ENCODE data around the gene C15orf39. TPM values are rescaled to one million over a fixed set of nuclear protein-coding genes. Genes with fewer than 3 reads are reported as not detected.

The C15orf39 gene
- total RNA-seq, 1 experiment from 2014 or later = 41.3 TPM

DNA sequence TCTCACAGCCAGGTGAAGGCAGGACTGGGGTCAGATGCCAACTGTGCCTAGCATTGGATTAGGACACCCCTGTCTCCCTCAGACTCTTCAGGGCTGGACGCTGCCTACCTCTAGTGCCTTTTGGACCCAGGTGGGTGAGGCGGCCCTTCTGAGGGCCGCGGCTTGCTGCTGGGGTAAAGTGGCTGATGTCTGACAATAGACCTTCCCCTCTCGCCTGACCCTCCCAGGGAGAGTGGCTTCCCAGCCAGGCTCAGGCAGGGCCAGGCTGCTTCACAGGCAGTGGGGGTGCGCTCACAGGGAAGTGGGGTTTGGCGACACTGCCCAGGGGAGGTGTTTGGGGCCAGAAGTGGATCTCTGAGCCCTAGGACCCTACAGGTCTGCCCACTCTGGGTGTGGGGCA, 43.3 kb upstream of the C15orf39 start:
- no peaks in the 10 kb centered on the region for H4K20me1 ChIP-seq (ENCODE audit: insufficient read depth)
- H3K27me3 ChIP-seq (ENCODE audit: insufficient read depth, low read depth) = no peaks in the 10 kb centered on the region
- H3K36me3 ChIP-seq (ENCODE audit: low read depth) = no peaks in the 10 kb centered on the region
- no peak overlapping the region for H3K27ac ChIP-seq
- no peak for DNase-seq
- H3K9me3 ChIP-seq (ENCODE audit: insufficient read depth, low read depth) = no peaks in the 10 kb centered on the region
- 0 out of 2 replicates have a peak, but pooled peaks cover 8% of the 10 kb centered on the region for H3K4me1 ChIP-seq (replicated peaks; ENCODE audit: insufficient read depth)
- TF ChIP-seq EZH2 (IDR thresholded peaks at IDR 0.05; ENCODE audit: low read depth) = no peak
- no peak overlapping the region for H2AFZ ChIP-seq
- H3K4me2 ChIP-seq = no peak overlapping the region
- no peaks in the 10 kb centered on the region for H3K79me2 ChIP-seq (ENCODE audit: low read depth)
- no peak overlapping the region for H3K4me3 ChIP-seq
- no TSS peak for BruUV-seq (replicated peaks)
- no peaks in the 10 kb centered on the region for H3F3A ChIP-seq (ENCODE audit: insufficient read depth, low read depth)
- POLR2A ChIA-PET (ENCODE audit: unreplicated experiment) = no interaction called here
- CTCF ChIA-PET = no interaction called here
- no peaks in the 10 kb centered on the region for H3K9me2 ChIP-seq (ENCODE audit: insufficient read depth)
- intact Hi-C loops (cut with micrococcal nuclease; ENCODE audit: unreplicated experiment) = no loop called here

DNA sequence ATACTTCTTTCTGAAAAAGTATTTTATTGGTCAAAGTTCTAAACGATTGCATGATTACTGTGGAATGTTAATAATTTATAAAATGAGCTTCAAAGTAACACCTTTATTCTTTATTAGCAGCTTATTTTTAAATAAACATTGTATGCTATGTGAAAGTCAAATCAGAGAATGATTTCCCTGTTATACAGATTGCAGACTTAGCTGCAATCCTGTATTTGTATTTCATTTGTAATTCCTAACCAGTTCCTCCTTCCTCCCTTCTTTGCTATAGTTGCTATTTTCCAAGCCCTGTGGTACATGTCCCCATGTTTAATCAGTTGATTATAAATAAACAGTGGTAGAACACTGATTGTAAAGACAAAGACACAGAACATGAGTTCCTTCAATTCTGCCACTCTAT, 42.4 kb upstream of the C15orf39 start:
- intact Hi-C loops (cut with micrococcal nuclease; ENCODE audit: unreplicated experiment) = no loop called here
- H3F3A ChIP-seq (ENCODE audit: insufficient read depth, low read depth) = no peaks in the 10 kb centered on the region
- H3K79me2 ChIP-seq (ENCODE audit: low read depth) = no peaks in the 10 kb centered on the region
- no peak overlapping the region for H3K4me2 ChIP-seq
- no peaks in the 10 kb centered on the region for H3K9me3 ChIP-seq (ENCODE audit: insufficient read depth, low read depth)
- H3K36me3 ChIP-seq (ENCODE audit: low read depth) = no peaks in the 10 kb centered on the region
- no peaks in the 10 kb centered on the region for H4K20me1 ChIP-seq (ENCODE audit: insufficient read depth)
- POLR2A ChIA-PET (ENCODE audit: unreplicated experiment) = no interaction called here
- TF ChIP-seq, protein P1, sequence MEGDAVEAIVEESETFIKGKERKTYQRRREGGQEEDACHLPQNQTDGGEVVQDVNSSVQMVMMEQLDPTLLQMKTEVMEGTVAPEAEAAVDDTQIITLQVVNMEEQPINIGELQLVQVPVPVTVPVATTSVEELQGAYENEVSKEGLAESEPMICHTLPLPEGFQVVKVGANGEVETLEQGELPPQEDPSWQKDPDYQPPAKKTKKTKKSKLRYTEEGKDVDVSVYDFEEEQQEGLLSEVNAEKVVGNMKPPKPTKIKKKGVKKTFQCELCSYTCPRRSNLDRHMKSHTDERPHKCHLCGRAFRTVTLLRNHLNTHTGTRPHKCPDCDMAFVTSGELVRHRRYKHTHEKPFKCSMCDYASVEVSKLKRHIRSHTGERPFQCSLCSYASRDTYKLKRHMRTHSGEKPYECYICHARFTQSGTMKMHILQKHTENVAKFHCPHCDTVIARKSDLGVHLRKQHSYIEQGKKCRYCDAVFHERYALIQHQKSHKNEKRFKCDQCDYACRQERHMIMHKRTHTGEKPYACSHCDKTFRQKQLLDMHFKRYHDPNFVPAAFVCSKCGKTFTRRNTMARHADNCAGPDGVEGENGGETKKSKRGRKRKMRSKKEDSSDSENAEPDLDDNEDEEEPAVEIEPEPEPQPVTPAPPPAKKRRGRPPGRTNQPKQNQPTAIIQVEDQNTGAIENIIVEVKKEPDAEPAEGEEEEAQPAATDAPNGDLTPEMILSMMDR (conservative IDR thresholded peaks at IDR 0.05) = no peak
- TF ChIP-seq EZH2 (IDR thresholded peaks at IDR 0.05; ENCODE audit: low read depth) = no peak
- no peak for DNase-seq
- BruUV-seq (replicated peaks) = no TSS peak
- H3K4me1 ChIP-seq (replicated peaks; ENCODE audit: insufficient read depth) = peaks cover 9% of the 10 kb centered on the region; the same call in 1 of the 2 replicates
- CTCF ChIA-PET = no interaction called here
- no peak overlapping the region for H2AFZ ChIP-seq
- no peak overlapping the region for H3K27ac ChIP-seq
- no peaks in the 10 kb centered on the region for H3K9me2 ChIP-seq (ENCODE audit: insufficient read depth)
- H3K4me3 ChIP-seq = no peak overlapping the region
- H3K27me3 ChIP-seq (ENCODE audit: insufficient read depth, low read depth) = no peaks in the 10 kb centered on the region

DNA sequence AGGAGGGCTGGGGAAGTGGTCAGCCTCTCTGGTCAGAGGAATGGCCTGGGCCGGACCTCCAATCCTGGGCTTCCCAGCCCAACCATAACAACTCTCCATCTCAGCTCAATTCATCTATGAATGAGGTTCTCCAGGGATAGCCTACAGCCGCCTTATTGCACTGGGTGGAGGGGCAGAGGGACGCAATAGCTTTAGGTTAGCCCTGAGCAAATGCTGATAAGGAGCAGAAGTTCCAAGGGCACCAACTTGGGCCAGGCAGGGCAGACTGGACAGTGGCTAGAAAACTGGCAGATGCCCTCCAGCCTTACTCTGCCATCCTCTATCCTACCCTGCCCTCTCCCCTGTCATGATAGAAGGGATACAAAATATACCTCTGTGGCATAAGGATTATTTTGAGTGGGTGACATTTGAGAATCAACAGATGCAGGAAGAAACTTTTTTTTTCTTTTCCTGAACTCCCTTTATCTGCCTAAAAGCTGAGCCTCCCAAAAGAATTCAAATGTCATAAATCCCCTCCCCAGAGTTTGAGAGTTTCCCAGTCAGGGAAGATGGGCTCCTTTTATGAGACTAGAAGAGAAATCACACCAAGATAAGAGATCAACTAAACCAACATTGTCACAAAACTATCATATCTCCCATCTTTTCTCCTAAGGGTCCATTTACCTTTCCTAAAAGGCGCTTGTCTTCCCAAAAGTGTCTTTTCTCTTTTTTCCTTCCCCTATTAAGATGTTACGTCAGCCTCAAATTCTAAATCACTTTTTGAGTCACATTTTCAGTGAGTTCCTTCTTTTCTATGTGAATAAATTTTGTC, 40.4 kb upstream of the C15orf39 start:
- ChIA-PET CTCF (no interaction called here), POLR2A (ENCODE audit: unreplicated experiment) (no interaction called here)
- no peak for DNase-seq
- no peaks in the 10 kb centered on the region for H3K36me3 ChIP-seq (ENCODE audit: low read depth)
- intact Hi-C loops (cut with micrococcal nuclease; ENCODE audit: unreplicated experiment) = no loop called here
- TF ChIP-seq, protein P1 (conservative IDR thresholded peaks at IDR 0.05) = no peak
- TF ChIP-seq EZH2 (IDR thresholded peaks at IDR 0.05; ENCODE audit: low read depth) = no peak
- H3K4me2 ChIP-seq = no peak overlapping the region
- BruUV-seq (replicated peaks) = no TSS peak
- no peaks in the 10 kb centered on the region for H3K9me2 ChIP-seq (ENCODE audit: insufficient read depth)
- no peaks in the 10 kb centered on the region for H3F3A ChIP-seq (ENCODE audit: insufficient read depth, low read depth)
- no peaks in the 10 kb centered on the region for H3K79me2 ChIP-seq (ENCODE audit: low read depth)
- H3K4me1 ChIP-seq (replicated peaks; ENCODE audit: insufficient read depth) = peaks cover 16% of the 10 kb centered on the region; the same call in 1 of the 2 replicates
- H2AFZ ChIP-seq = no peak overlapping the region
- H4K20me1 ChIP-seq (ENCODE audit: insufficient read depth) = no peaks in the 10 kb centered on the region
- H3K4me3 ChIP-seq = no peak overlapping the region
- no peaks in the 10 kb centered on the region for H3K27me3 ChIP-seq (ENCODE audit: insufficient read depth, low read depth)
- no peaks in the 10 kb centered on the region for H3K9me3 ChIP-seq (ENCODE audit: insufficient read depth, low read depth)
- H3K27ac ChIP-seq = no peak overlapping the region
